Panc1 (cell line): ENCODE results near the gene LYRM1. TPM values are rescaled to one million over a fixed set of nuclear protein-coding genes. Genes with fewer than 3 reads are reported as not detected.

Source experiments
- ATAC-seq: fragments of 200-7000 bp; cut with Tn5 transposase; 2 replicates; pipeline ENCODE4 v1.9.1; 2020; ENCODE audit warnings: mild to moderate bottlenecking, moderate library complexity
- BruUV-seq: library from RNA; stranded (reverse); fragments of 400-500 nt; replicated peaks from 2 replicates; lab custom pipeline; 2021; lab: Mats Ljungman, UMichigan
- CTCF ChIA-PET: fragments of 300-600 bp; sonication (Branson Sonifier 250); formaldehyde crosslinking; loops from one replicate; lab custom pipeline; 2022; ENCODE audit warnings: antibody characterized with exemption; lab: Charles Lee
- POLR2A ChIA-PET: fragments of 300-600 bp; sonication (Branson Sonifier 250); formaldehyde crosslinking; loops from one replicate; lab custom pipeline; 2022; ENCODE audit warnings: antibody characterized with exemption; lab: Charles Lee
- DNase-seq: peaks from one replicate; pipeline ENCODE4 v3.0.0-alpha.2; 2010; ENCODE audit warnings: low read depth, low spot score
- H3K27ac ChIP-seq: 2 replicates; pipeline ENCODE4 v1.5.1; 2011; ENCODE audit warnings: mild to moderate bottlenecking, low read length, inconsistent platforms
- H3K27me3 ChIP-seq: fragments of 200-500 bp; sonication (Bioruptor generic); 2 replicates; pipeline ENCODE4 v1.6.0; 2014; ENCODE audit warnings: low read length, inconsistent platforms; ENCODE audit not compliant: control insufficient read depth, insufficient read depth
- H3K36me3 ChIP-seq: fragments of 200-500 bp; sonication (Bioruptor generic); 2 replicates; pipeline ENCODE4 v1.5.1; 2014; ENCODE audit warnings: inconsistent platforms, mild to moderate bottlenecking, low read length, moderate library complexity; ENCODE audit not compliant: control insufficient read depth, insufficient read depth
- H3K4me1 ChIP-seq: 2 replicates; pipeline ENCODE4 v1.5.1; 2011; ENCODE audit warnings: inconsistent platforms, mild to moderate bottlenecking, low read length, moderate library complexity; ENCODE audit not compliant: control insufficient read depth, insufficient read depth
- H3K4me3 ChIP-seq, 2 experiments: 2 replicates each; pipeline ENCODE4 v1.5.1; 2011 to 2012; ENCODE audit warnings: low read depth in 2 of 2, low read length in 2 of 2, mild to moderate bottlenecking in 2 of 2, inconsistent platforms in 1 of 2, moderate library complexity in 1 of 2
- H3K9me3 ChIP-seq: fragments of 200-500 bp; sonication (Bioruptor generic); 2 replicates; pipeline ENCODE4 v1.5.1; 2014; ENCODE audit warnings: low read depth, mild to moderate bottlenecking, inconsistent platforms, low read length, moderate library complexity; ENCODE audit not compliant: control insufficient read depth, insufficient read depth
- POLR2AphosphoS5 ChIP-seq: IDR thresholded peaks from 2 replicates; pipeline ENCODE4 v1.6.1; 2012; ENCODE audit warnings: mild to moderate bottlenecking, low read depth, low read length, moderate library complexity
- REST ChIP-seq, 2 experiments: IDR thresholded peaks; 2 replicates each; pipeline ENCODE4 v1.6.1; 2011 to 2012; ENCODE audit warnings: low read depth in 2 of 2, control low read depth in 1 of 2, low read length in 1 of 2, mild to moderate bottlenecking in 1 of 2, moderate library complexity in 1 of 2; ENCODE audit not compliant: insufficient read depth in 1 of 2
- SIN3A ChIP-seq: IDR thresholded peaks from 2 replicates; pipeline ENCODE4 v1.6.1; 2012; ENCODE audit warnings: low read depth, mild to moderate bottlenecking, low read length, moderate library complexity, borderline replicate concordance; ENCODE audit not compliant: insufficient read depth
- TCF7L2 ChIP-seq: IDR thresholded peaks from 2 replicates; pipeline ENCODE4 v1.6.1; 2011; ENCODE audit warnings: mild to moderate bottlenecking, low read depth, low read length, inconsistent platforms
- in situ Hi-C: cut with HindIII; loops from 2 replicates; pipeline ENCODE4 v1.10.0; 2016; ENCODE audit warnings: low sequenced_read_pairs, low pct_unique_long_range_greater_than_20kb
- intact Hi-C: fragments of 100-400 bp; cut with micrococcal nuclease; formaldehyde crosslinking; loops from one replicate; pipeline ENCODE4 v1.10.0; 2022; ENCODE audit not compliant: unreplicated experiment
- total RNA-seq: library from RNA; stranded (reverse); gene quantifications from one replicate; pipeline ENCODE4 v1.2.1, GENCODE V29; 2021; ENCODE audit not compliant: unreplicated experiment
- TF ChIP-seq, protein P1 (sequence below): fragments of 450-650 bp; IDR thresholded peaks from 2 replicates; pipeline ENCODE4 v1.5.1; 2017; ENCODE audit warnings: mild to moderate bottlenecking

LYRM1 gene
- total RNA-seq, 1 experiment from 2014 or later, result 30.7 TPM

- no TSS peak for BruUV-seq
- TF ChIP-seq TCF7L2 (no peak), REST (IDR thresholded peaks at IDR 0.05; ENCODE audit: insufficient read depth in 1 of 2, low read depth in 2 of 2, low read length in 1 of 2) (no peak), POLR2AphosphoS5 (no peak), SIN3A (no peak)
- TF ChIP-seq, protein P1, sequence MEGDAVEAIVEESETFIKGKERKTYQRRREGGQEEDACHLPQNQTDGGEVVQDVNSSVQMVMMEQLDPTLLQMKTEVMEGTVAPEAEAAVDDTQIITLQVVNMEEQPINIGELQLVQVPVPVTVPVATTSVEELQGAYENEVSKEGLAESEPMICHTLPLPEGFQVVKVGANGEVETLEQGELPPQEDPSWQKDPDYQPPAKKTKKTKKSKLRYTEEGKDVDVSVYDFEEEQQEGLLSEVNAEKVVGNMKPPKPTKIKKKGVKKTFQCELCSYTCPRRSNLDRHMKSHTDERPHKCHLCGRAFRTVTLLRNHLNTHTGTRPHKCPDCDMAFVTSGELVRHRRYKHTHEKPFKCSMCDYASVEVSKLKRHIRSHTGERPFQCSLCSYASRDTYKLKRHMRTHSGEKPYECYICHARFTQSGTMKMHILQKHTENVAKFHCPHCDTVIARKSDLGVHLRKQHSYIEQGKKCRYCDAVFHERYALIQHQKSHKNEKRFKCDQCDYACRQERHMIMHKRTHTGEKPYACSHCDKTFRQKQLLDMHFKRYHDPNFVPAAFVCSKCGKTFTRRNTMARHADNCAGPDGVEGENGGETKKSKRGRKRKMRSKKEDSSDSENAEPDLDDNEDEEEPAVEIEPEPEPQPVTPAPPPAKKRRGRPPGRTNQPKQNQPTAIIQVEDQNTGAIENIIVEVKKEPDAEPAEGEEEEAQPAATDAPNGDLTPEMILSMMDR, result no peak
- Histone ChIP-seq H3K27me3 (no peaks in the 10 kb centered on the region), H3K4me1 (peaks cover 42% of the 10 kb centered on the region), H3K27ac (peak overlapping the region; percentile 84), H3K9me3 (no peaks in the 10 kb centered on the region), H3K36me3 (peaks cover 3% of the 10 kb centered on the region), H3K4me3 (peak overlapping the region; percentile 82 to 91)
- POLR2A ChIA-PET, result no interaction called here
- in situ Hi-C loops, result no loop called here
- CTCF ChIA-PET, result no interaction called here
- ATAC-seq (no peak), DNase-seq (no peak)
- intact Hi-C loops, result no loop called here
Measured at GRCh38 chr16:20899071-20899470, 1.5 kb upstream of the LYRM1 start.

DNA sequence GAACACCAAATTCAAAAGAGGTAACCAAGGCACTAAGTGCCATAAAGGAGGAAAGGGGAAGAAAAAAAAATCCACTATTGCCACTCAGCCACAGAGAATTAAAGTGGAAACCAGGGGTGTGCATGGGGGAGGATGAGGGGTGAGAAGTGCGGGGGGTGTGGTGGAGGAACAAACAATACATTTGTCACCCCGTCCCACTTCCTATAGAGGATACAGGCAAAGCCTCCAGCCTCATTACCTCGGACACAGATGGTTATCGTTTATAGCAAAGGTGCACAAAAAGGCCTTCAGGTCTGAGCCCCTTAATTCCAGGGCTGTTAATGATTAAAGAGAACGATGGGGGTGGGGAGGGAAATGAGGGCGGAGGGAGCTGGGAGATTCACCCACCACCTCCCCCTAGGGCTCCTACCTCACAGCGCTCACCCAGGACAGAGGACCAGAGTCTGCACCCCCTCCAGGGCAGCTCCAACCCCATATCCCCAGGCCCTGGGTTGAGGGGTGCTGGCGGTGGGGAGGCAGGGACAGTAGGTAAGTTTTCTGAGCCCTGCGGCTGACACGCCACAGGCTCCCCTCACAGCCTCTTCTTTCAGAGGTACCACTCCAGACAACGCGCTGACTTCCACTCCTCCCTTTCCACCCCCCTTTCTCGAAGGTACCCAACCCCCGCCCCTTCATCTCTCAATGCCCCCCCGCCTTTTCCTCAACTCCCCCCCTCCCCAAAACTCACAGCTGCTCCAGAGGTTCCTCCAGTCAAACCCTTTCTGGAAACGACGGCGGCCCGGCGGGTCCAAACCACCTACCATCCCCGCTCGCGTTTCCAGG lies 883 bp upstream of the LYRM1 start:
- BruUV-seq, result no TSS peak
- ChIA-PET POLR2A (interaction anchor here (0.6 to 1.0 kb wide), 6 partner anchors 15 to 499 kb away, joined by 4 to 16 read pairs (median 4); partner anchors contain the start of gene ACSM3), CTCF (no interaction called here)
- Histone ChIP-seq H3K27ac (peak overlapping the region; percentile 84), H3K27me3 (no peaks in the 10 kb centered on the region), H3K9me3 (no peaks in the 10 kb centered on the region), H3K4me1 (peaks cover 48% of the 10 kb centered on the region), H3K36me3 (peaks cover 3% of the 10 kb centered on the region), H3K4me3 (peak overlapping the region; percentile 82 to 91)
- intact Hi-C loops, result no loop called here
- TF ChIP-seq POLR2AphosphoS5 (0 out of 2 replicates have a peak, but pooled peaks have one; percentile 14), REST (IDR thresholded peaks at IDR 0.05; ENCODE audit: insufficient read depth in 1 of 2, low read depth in 2 of 2, low read length in 1 of 2) (no peak), SIN3A (peak; percentile 72; the same call in 1 of the 2 replicates)
- TF ChIP-seq, protein P1, result no peak
- ATAC-seq (no peak), DNase-seq (no peak)
- in situ Hi-C loops, result no loop called here
